Mammary microvascular endothelial cell (primary cell): ENCODE data around the gene OR4D9. TPM values are rescaled to one million over a fixed set of nuclear protein-coding genes. Genes with fewer than 3 reads are reported as not detected.

Experiments
- total RNA-seq: library from RNA; depleted of rRNA; stranded (reverse); fragments of >200 nt; gene quantifications from 2 replicates; pipeline ENCODE4 v1.2.3, GENCODE V29; 2015

Gene OR4D9
- total RNA-seq: not detected in 2 replicates

DNA sequence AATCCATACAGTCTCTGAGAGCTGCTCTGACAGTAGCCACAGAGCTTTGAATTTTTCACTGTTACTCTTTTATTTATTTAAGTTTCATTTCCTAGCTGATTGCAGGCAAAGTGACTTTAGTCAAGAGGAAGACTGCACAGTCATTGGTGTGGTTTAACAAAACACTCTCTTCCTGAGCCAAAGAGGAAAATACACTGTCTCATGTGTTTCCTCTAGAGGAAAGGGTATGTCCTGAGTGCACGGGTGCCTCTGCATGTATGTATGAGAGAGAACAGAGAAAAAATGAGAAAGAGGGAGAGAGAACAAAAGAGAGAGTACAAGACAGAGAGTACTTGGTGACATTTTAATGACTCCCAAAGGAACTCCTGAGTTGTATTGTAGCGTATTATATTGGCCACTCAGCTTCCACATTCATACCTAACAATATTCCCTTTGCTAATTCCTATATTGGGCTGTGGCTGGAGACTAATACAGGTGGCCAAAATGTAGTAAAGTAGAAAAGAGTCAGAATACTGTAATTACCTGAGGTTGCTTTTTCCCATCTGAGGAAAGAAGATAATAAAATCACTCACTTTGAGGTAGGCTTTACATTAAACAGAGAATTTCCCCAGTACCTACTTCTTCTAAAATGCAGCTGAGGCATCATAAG, at the start of gene OR4D9:
Gene OR4D9, plus strand, starts transcription at position 599 of the 649 bp plus-strand sequence. CDS start 3,374 bp downstream, outside the sequence.

DNA sequence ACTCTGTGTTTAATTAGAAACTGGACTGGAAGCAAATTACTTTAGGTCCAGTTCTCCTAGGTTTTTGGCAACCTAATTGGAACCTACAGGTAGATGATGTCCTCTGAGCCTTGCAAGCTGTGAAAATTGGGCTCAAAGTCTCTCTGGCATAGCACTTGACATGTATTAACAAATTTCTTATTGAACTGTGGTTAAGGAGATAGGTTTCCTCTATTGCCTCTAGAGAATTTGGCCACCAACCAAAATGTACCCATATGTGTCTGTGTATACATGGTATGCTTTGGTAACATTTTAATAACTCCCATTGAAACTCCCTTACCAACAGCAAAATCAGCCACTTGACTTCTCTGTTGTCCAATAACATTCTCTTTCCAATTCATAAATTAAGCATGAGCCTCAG, 38.3 kb upstream of the OR4D9 start, which contains the start of gene OR4D10:
Gene OR4D10, plus strand, starts transcription at position 301 of the 400 bp plus-strand sequence. CDS start 4,115 bp downstream, outside the sequence.

DNA sequence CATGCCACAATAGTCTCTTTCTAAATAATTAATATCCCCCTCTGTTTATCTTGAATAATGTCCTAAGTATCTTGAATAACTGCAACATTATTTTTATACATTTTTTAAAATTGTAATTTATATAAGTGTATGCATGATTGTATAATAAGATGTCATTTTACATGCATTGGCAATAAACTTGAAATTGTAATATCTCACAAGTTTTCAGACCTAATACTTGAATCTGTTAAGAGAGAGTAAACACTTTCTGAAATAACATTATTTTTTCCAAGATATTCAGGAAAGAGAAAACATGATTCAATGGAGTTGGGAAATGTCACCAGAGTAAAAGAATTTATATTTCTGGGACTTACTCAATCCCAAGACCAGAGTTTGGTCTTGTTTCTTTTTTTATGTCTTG, 8.1 kb upstream of the OR4D9 start, which contains the start of gene OR4D11:
Gene OR4D11, plus strand, starts transcription at position 301 of the 400 bp plus-strand sequence. Its CDS starts 0 bp downstream, at position 301.

Other genes starting within 250 kb of the OR4D9 start
- gene OR5AN1, start 152.6 kb upstream of the OR4D9 start, total RNA-seq: not detected in 2 replicates
- not detected in 2 replicates for gene OR5A2, start 85.1 kb upstream of the OR4D9 start, total RNA-seq
- gene OR5A1, start 75.1 kb upstream of the OR4D9 start, total RNA-seq: not detected in 2 replicates
- not detected in 2 replicates for gene OR4D6, start 54.6 kb upstream of the OR4D9 start, total RNA-seq
- gene OR4D10, start 38.2 kb upstream of the OR4D9 start, total RNA-seq: not detected in 2 replicates
- not detected in 2 replicates for gene OR4D11, start 8.0 kb upstream of the OR4D9 start, total RNA-seq
- 13.7 and 14.9 TPM in 2 replicates for gene OSBP, start 104.2 kb downstream of the OR4D9 start, total RNA-seq
- gene PATL1, start 157.5 kb downstream of the OR4D9 start, total RNA-seq: 14.3 and 16.9 TPM in 2 replicates
- not detected in 2 replicates for gene OR10V1, start 202.3 kb downstream of the OR4D9 start, total RNA-seq
- gene STX3, start 243.8 kb downstream of the OR4D9 start, total RNA-seq: 37.0 and 41.2 TPM in 2 replicates